Measurements from ENCODE around the gene EML3. TPM values are rescaled to one million over a fixed set of nuclear protein-coding genes. Genes with fewer than 3 reads are reported as not detected.

EML3 gene
- 33.4 and 36.1 TPM in 2 replicates for polyA plus RNA-seq (2013)

GRCh38 chr11:62612366-62613290, at the start of gene EML3, which contains the start of gene ROM1:
EML3 (minus strand) TSS chr11:62612775; CDS start chr11:62612457, 318 bp downstream.
ROM1 (plus strand) TSS chr11:62613257; CDS start chr11:62613282, 25 bp downstream.
- H3K36me3 ChIP-seq (ENCODE audit: control insufficient read depth in 1 of 2, insufficient read depth in 2 of 2, low read length in 2 of 2) = peaks cover 42 to 45% of the 10 kb centered on the region in 2 experiments
- peak within 1 kb of the TSS; percentile 65 for H3K27ac ChIP-seq (ENCODE audit: low read depth, low read length)
- peak within 1 kb of the TSS; percentile 80 for H2BK120ac ChIP-seq (ENCODE audit: insufficient read depth, low read length, poor library complexity)
- WGBS (ENCODE audit: extremely low coverage, insufficient coverage, insufficient read length) = no CpG with 5 or more reads among the region's 91 CpGs
- peak within 1 kb of the TSS; percentile 85 for H2AFZ ChIP-seq (ENCODE audit: insufficient read depth, low read length, poor library complexity)
- peak within 1 kb of the TSS; percentile 63 for H4K12ac ChIP-seq (ENCODE audit: low read depth, low read length)
- H4K8ac ChIP-seq (ENCODE audit: low read depth, low read length) = peak within 1 kb of the TSS; percentile 86
- H3K9ac ChIP-seq (ENCODE audit: low read length) = peak within 1 kb of the TSS; percentile 89
- peak within 1 kb of the TSS; percentile 66 for H2BK5ac ChIP-seq (ENCODE audit: low read depth, low read length, poor library complexity)
- H3K9me3 ChIP-seq (ENCODE audit: insufficient read depth, low read depth, low read length) = peaks cover 2% of the 10 kb centered on the region
- no peaks in the 10 kb centered on the region for H3K27me3 ChIP-seq (ENCODE audit: insufficient read depth, low read length)
- H3K18ac ChIP-seq (ENCODE audit: low read length) = peak within 1 kb of the TSS; percentile 70
- peak within 1 kb of the TSS; percentile 93 for H3K4me2 ChIP-seq (ENCODE audit: low read length)
- peak within 1 kb of the TSS; percentile 72 for H2BK12ac ChIP-seq (ENCODE audit: low read length)
- DNase-seq = peak; percentile 60 to 69
- peaks cover 14% of the 10 kb centered on the region for H3K79me1 ChIP-seq (ENCODE audit: low read length)
- peak within 1 kb of the TSS; percentile 84 for H4K91ac ChIP-seq (ENCODE audit: low read depth, low read length)
- peak within 1 kb of the TSS; percentile 80 for H3K4me3 ChIP-seq (ENCODE audit: low read depth, low read length)
- H3K23ac ChIP-seq (ENCODE audit: low read length) = no peak within 1 kb of the TSS
- H3K4ac ChIP-seq (ENCODE audit: low read depth, low read length) = peak within 1 kb of the TSS; percentile 16
- peaks cover 12 to 14% of the 10 kb centered on the region in 2 experiments for H3K4me1 ChIP-seq (ENCODE audit: control insufficient read depth in 1 of 2, insufficient read depth in 2 of 2, low read length in 2 of 2)
- H3K14ac ChIP-seq (ENCODE audit: low read length) = peak within 1 kb of the TSS; percentile 91
- H2AK5ac ChIP-seq (ENCODE audit: low read length) = peak within 1 kb of the TSS; percentile 93
- H3K79me2 ChIP-seq (ENCODE audit: control insufficient read depth, insufficient read depth, low read length, poor library complexity) = peaks cover 9% of the 10 kb centered on the region

GRCh38 chr11:62656796-62657429, 44.3 kb upstream of the EML3 start:
- Histone ChIP-seq H2AK5ac (ENCODE audit: low read length) (no peak overlapping the region), H2BK120ac (ENCODE audit: insufficient read depth, low read length, poor library complexity) (no peak overlapping the region), H3K23ac (ENCODE audit: low read length) (no peak overlapping the region), H3K14ac (ENCODE audit: low read length) (no peak overlapping the region), H3K4me3 (ENCODE audit: low read depth, low read length) (no peak overlapping the region), H4K91ac (ENCODE audit: low read depth, low read length) (no peak overlapping the region), H3K27me3 (ENCODE audit: insufficient read depth, low read length) (no peaks in the 10 kb centered on the region), H3K4me2 (ENCODE audit: low read length) (no peak overlapping the region), H3K79me2 (ENCODE audit: control insufficient read depth, insufficient read depth, low read length, poor library complexity) (peaks cover 7% of the 10 kb centered on the region), H2BK5ac (ENCODE audit: low read depth, low read length, poor library complexity) (no peak overlapping the region), H3K4ac (ENCODE audit: low read depth, low read length) (no peak overlapping the region), H4K12ac (ENCODE audit: low read depth, low read length) (no peak overlapping the region), H3K9me3 (ENCODE audit: insufficient read depth, low read depth, low read length) (no peaks in the 10 kb centered on the region), H3K27ac (ENCODE audit: low read depth, low read length) (no peak overlapping the region), H2BK12ac (ENCODE audit: low read length) (no peak overlapping the region), H2AFZ (ENCODE audit: insufficient read depth, low read length, poor library complexity) (no peak overlapping the region), H3K79me1 (ENCODE audit: low read length) (peaks cover 7% of the 10 kb centered on the region), H3K9ac (ENCODE audit: low read length) (no peak overlapping the region), H3K4me1 (ENCODE audit: control insufficient read depth in 1 of 2, insufficient read depth in 2 of 2, low read length in 2 of 2) (peaks cover 2 to 8% of the 10 kb centered on the region in 2 experiments), H4K8ac (ENCODE audit: low read depth, low read length) (no peak overlapping the region), H3K18ac (ENCODE audit: low read length) (no peak overlapping the region), H3K36me3 (ENCODE audit: control insufficient read depth in 1 of 2, insufficient read depth in 2 of 2, low read length in 2 of 2) (peaks cover 0 to 3% of the 10 kb centered on the region in 2 experiments)
- WGBS (ENCODE audit: extremely low coverage, insufficient coverage, insufficient read length) = no CpG with 5 or more reads among the region's 5 CpGs
- peak in 1 of 2 donors; percentile 57 for DNase-seq

- H4K91ac ChIP-seq (ENCODE audit: low read depth, low read length) = no peak overlapping the region
- H2AK5ac ChIP-seq (ENCODE audit: low read length) = peak overlapping the region; percentile 66
- no peak overlapping the region for H3K14ac ChIP-seq (ENCODE audit: low read length)
- peak; percentile 71 to 73 for DNase-seq
- H4K12ac ChIP-seq (ENCODE audit: low read depth, low read length) = no peak overlapping the region
- no peak overlapping the region for H3K4me2 ChIP-seq (ENCODE audit: low read length)
- no peak overlapping the region for H2BK12ac ChIP-seq (ENCODE audit: low read length)
- H3K27me3 ChIP-seq (ENCODE audit: insufficient read depth, low read length) = no peaks in the 10 kb centered on the region
- H2BK120ac ChIP-seq (ENCODE audit: insufficient read depth, low read length, poor library complexity) = no peak overlapping the region
- no peak overlapping the region for H2AFZ ChIP-seq (ENCODE audit: insufficient read depth, low read length, poor library complexity)
- H3K4ac ChIP-seq (ENCODE audit: low read depth, low read length) = no peak overlapping the region
- no CpG with 5 or more reads among the region's 11 CpGs for WGBS (ENCODE audit: extremely low coverage, insufficient coverage, insufficient read length)
- no peak overlapping the region for H3K9ac ChIP-seq (ENCODE audit: low read length)
- peak overlapping the region; percentile 67 for H4K8ac ChIP-seq (ENCODE audit: low read depth, low read length)
- H3K23ac ChIP-seq (ENCODE audit: low read length) = no peak overlapping the region
- peaks cover 5% of the 10 kb centered on the region in 2 experiments for H3K36me3 ChIP-seq (ENCODE audit: control insufficient read depth in 1 of 2, insufficient read depth in 2 of 2, low read length in 2 of 2)
- H3K9me3 ChIP-seq (ENCODE audit: insufficient read depth, low read depth, low read length) = no peaks in the 10 kb centered on the region
- no peak overlapping the region for H3K27ac ChIP-seq (ENCODE audit: low read depth, low read length)
- H3K4me1 ChIP-seq (ENCODE audit: control insufficient read depth in 1 of 2, insufficient read depth in 2 of 2, low read length in 2 of 2) = peaks cover 2 to 8% of the 10 kb centered on the region in 2 experiments
- H3K79me2 ChIP-seq (ENCODE audit: control insufficient read depth, insufficient read depth, low read length, poor library complexity) = peaks cover 7% of the 10 kb centered on the region
- no peak overlapping the region for H3K18ac ChIP-seq (ENCODE audit: low read length)
- no peak overlapping the region for H2BK5ac ChIP-seq (ENCODE audit: low read depth, low read length, poor library complexity)
- H3K79me1 ChIP-seq (ENCODE audit: low read length) = peaks cover 7% of the 10 kb centered on the region
- H3K4me3 ChIP-seq (ENCODE audit: low read depth, low read length) = no peak overlapping the region
These were observed 41.7 kb upstream of the EML3 start for GRCh38 chr11:62654297-62654696.

Measured in trophoblast cell (in vitro differentiated cells and primary cell).